ENCODE data around the gene TNFSF4. TPM values are rescaled to one million over a fixed set of nuclear protein-coding genes. Genes with fewer than 3 reads are reported as not detected.

The TNFSF4 gene
- total and polyA plus RNA-seq, 12 donors: 0.79 to 3.6 (median 1.6) TPM

DNA sequence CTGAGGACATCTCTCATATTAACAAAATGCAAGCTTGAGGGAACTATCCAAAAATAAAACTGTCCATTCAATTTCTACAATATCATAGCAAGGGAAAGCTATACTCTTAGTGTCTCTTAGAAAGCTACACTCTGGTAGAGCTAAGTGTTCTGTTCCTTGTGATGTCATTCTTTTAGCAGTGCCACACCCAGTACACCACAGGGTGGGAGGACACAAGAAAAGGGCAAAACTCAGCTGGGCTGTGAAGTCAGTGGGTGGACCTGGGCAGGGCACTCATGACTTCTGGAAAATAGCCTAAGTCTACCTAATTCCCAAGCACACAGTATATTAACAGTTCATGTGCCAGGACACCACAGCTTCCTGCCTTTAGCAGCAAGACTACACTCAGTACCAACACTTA lies 42.2 kb upstream of the TNFSF4 start:
- DNase-seq: no peak
- no peak for TF ChIP-seq POLR2A (IDR thresholded peaks at IDR 0.05)
- TF ChIP-seq CTCF (IDR thresholded peaks at IDR 0.05): no peak
- no peaks in the 10 kb centered on the region for H3K27me3 ChIP-seq
- H3K9me3 ChIP-seq (replicated peaks in 1 of 3): no peaks in the 10 kb centered on the region
- no peak overlapping the region for H3K4me3 ChIP-seq
- H3K27ac ChIP-seq: no peak overlapping the region
- H3K4me1 ChIP-seq (replicated peaks in 1 of 2): no peaks in the 10 kb centered on the region
- intact Hi-C loops (cut with DNase I): no loop called here
- no peaks in the 10 kb centered on the region for H3K36me3 ChIP-seq (replicated peaks in 1 of 2)

- DNase-seq: no peak
- no peaks in the 10 kb centered on the region for H3K36me3 ChIP-seq (replicated peaks in 1 of 2)
- WGBS, 4 donors: 85 to 92% (median 87%) methylated on average over 6 of the region's 6 CpGs
Observed at GRCh38 chr1:173248247-173248940, 41.3 kb upstream of the TNFSF4 start.

DNA sequence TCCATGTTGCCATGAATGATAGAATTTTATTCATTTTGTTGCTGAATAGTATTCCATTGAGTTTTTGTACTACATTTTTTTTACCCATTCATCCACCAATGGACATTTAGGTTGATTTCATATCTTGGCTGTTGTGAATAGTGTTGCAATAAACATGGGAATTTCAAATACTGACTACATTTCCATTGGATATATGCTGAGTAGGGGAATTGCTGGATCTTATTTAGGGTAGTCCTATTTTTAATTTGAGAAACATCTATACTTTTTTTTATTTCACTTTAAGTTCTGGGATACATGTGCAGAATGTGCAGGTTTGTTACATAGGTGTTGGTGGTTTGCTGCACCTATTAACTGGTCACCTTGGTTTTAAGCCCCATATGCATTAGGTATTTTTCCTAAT lies 38.8 kb upstream of the TNFSF4 start:
- Histone ChIP-seq H3K27me3 (no peaks in the 10 kb centered on the region), H3K9me3 (replicated peaks in 1 of 3) (peaks cover 0 to under 1% (median 0%) of the 10 kb centered on the region in 3 donors), H3K36me3 (replicated peaks in 1 of 2) (no peaks in the 10 kb centered on the region), H3K4me1 (replicated peaks in 1 of 2) (no peaks in the 10 kb centered on the region), H3K4me3 (no peak overlapping the region), H3K27ac (no peak overlapping the region)
- intact Hi-C loops (cut with DNase I): no loop called here
- no peak for TF ChIP-seq CTCF (IDR thresholded peaks at IDR 0.05)
- TF ChIP-seq POLR2A (IDR thresholded peaks at IDR 0.05): no peak
- no peak for DNase-seq

More at GRCh38 chr1:173248247-173248940, 41.3 kb upstream of the TNFSF4 start:
- Histone ChIP-seq H3K4me3 (no peak overlapping the region), H3K27me3 (no peaks in the 10 kb centered on the region), H3K4me1 (replicated peaks in 1 of 2) (no peaks in the 10 kb centered on the region), H3K27ac (no peak overlapping the region), H3K9me3 (replicated peaks in 1 of 3) (no peaks in the 10 kb centered on the region)
- TF ChIP-seq CTCF (IDR thresholded peaks at IDR 0.05): no peak
- TF ChIP-seq POLR2A (IDR thresholded peaks at IDR 0.05): no peak
- intact Hi-C loops (cut with DNase I): no loop called here

DNA sequence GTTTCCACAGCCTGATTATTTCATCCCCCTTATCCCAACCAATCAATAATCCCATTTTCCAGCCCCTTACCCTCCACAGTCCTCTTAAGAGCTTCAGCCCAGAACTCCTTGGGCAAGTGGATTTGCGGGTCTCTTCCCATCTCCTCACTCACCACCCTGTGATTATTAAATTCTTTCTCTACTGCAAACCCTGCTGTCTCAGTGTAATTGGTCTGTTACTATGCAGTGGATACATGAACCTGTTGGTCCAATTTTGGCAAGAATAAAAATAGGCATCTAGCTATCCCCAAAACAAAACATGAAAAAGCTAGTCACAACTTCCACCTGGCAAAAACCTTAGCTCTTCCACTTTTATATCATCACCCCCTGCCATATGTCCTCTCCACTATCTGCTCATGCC lies 36.2 kb upstream of the TNFSF4 start:
- WGBS, 4 donors: 84 to 97% (median 92%) methylated on average over 1 of the region's 1 CpG
- Histone ChIP-seq H3K4me1 (replicated peaks in 1 of 2) (no peaks in the 10 kb centered on the region), H3K9me3 (replicated peaks in 1 of 3) (peaks cover 0 to 5% (median 0%) of the 10 kb centered on the region in 3 donors), H3K36me3 (replicated peaks in 1 of 2) (no peaks in the 10 kb centered on the region), H3K27ac (no peak overlapping the region), H3K4me3 (no peak overlapping the region), H3K27me3 (no peaks in the 10 kb centered on the region)
- TF ChIP-seq POLR2A (IDR thresholded peaks at IDR 0.05): no peak
- no peak for TF ChIP-seq CTCF (IDR thresholded peaks at IDR 0.05)
- no peak for DNase-seq
- intact Hi-C loops (cut with DNase I): no loop called here
